C4-2B (cell line): ENCODE measurements around the gene NRAP.

Experiments
- H3K27ac ChIP-seq: fragments of 450-650 bp; 2 replicates; pipeline ENCODE4 v1.5.1; 2017
- ZFX ChIP-seq: fragments of 450-650 bp; IDR thresholded peaks from 2 replicates; pipeline ENCODE4 v1.6.1; 2017
- TF ChIP-seq, protein P1 (sequence below): fragments of 450-650 bp; conservative IDR thresholded peaks from 2 replicates; pipeline ENCODE4 v1.5.1; 2017; ENCODE audit warnings: mild to moderate bottlenecking

Gene NRAP

DNA sequence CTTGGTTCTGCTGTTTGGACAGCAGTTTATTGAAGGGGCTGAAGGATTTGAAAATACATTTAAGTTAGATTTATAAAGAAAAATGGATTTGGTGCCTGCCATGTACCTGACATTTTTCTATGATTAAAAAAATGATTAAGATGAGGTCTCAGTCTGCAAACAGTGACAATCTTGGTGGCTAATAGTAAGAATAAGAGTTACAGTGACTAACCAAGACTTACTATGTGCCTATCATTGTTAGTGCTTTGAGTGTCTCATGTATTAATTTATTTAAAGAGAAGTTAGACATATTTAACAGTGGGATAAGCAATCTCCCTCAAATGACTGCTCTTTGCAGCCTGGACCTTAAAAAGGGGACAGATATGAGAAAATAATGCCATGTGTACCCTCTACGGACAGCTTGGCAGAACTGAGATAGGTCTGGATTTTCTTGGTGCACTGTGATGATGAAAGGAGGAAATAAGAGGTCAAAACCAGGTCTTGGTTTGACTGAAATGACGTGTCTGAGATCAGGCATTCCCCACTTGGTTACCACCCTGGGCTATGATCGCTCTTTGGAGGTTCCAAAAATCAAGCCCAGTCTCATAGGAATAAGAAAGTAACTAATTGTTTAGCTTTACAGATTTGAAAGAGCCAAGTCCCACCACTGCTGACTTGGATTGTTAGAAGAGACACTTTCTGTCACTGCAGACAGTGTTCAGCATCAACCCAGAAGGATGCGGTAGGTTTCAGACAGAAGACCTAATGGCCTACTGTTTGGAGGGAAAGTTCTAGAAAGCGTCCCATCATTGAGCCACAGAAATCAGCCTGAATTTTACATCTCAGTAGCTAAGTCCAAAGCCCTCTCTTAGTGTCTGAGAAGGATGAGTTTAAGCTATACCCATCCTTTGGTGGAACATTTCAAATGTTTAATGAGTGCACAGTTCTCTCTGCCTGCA is 18.0 kb upstream of the NRAP start:
- H3K27ac ChIP-seq: no peak overlapping the region
- no peak for TF ChIP-seq ZFX
- TF ChIP-seq, protein P1, sequence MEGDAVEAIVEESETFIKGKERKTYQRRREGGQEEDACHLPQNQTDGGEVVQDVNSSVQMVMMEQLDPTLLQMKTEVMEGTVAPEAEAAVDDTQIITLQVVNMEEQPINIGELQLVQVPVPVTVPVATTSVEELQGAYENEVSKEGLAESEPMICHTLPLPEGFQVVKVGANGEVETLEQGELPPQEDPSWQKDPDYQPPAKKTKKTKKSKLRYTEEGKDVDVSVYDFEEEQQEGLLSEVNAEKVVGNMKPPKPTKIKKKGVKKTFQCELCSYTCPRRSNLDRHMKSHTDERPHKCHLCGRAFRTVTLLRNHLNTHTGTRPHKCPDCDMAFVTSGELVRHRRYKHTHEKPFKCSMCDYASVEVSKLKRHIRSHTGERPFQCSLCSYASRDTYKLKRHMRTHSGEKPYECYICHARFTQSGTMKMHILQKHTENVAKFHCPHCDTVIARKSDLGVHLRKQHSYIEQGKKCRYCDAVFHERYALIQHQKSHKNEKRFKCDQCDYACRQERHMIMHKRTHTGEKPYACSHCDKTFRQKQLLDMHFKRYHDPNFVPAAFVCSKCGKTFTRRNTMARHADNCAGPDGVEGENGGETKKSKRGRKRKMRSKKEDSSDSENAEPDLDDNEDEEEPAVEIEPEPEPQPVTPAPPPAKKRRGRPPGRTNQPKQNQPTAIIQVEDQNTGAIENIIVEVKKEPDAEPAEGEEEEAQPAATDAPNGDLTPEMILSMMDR: no peak

DNA sequence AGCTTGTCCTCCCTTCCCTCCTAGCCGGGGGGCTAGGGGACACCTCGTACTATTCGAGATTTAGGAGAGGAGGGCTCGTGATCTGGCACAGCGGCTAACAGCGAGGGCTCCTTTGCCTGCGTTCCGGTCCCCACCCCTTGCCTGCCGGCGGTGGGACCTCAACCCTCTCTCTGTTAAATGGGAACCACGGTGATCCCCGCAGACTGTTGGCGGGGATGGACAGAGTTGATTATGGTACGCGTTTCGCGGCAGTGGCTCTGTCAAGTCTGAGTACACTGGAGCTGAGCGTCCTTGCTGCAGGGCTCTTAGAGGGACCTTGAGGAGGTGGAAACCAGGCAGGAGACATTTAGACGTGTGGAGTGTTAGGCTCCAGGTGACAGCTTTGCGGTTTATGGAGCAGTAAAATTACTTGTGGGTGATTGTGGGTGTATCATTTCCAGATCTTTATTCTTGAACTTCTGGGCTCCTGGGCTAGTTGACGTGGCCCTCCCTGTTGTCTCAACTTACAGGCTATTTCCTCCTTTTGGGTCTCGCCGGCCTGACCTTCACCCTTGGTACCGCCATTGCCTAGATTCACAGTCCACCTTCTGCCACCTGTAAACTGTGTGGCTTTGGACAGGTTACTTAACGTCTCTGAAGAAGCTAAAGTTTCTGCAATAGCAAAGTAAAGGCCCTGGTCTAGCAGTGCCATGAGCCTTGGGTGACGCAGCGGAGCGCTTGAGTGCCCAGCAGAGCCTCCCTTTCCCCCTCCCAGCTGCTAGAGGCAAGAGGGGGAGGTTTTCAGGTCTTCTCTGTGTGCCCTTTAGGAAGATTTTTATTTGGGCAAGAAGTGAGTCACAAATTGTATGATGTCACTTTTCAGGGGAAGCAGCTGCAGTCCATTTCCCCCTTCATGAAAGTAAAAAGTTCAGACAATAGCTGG is 16.6 kb upstream of the NRAP start:
- peak overlapping the region; percentile 95 for H3K27ac ChIP-seq
- TF ChIP-seq, protein P1: no peak
- no peak for TF ChIP-seq ZFX

DNA sequence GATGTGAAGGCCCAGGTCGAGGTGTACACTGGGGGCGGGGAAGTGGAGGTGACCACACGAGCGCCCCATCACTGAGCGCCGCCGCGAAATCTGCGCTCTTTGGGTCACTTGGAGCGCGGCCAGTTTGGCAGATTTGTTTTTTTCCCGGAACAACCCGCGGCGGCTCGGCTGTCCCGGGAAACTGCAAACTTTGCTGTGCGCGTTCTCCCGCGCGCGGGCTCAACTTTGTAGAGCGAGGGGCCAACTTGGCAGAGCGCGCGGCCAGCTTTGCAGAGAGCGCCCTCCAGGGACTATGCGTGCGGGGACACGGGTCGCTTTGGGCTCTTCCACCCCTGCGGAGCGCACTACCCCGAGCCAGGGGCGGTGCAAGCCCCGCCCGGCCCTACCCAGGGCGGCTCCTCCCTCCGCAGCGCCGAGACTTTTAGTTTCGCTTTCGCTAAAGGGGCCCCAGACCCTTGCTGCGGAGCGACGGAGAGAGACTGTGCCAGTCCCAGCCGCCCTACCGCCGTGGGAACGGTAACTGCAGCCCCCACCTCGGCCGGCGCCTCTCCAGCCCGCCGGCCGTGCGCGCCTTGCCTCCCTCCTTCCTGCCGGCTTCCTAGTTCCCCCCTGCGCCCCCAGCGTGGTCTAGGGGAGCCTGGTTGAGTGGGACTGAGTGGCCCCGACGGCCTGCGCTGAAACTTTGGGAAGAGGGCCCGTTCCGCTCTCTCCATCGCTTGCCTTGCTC is 15.8 kb upstream of the NRAP start, which contains the start of gene CASP7:
Gene CASP7, plus strand, starts transcription at position 450 of the 727 bp plus-strand sequence. CDS start 17,582 bp downstream, outside the sequence.
- no peak for TF ChIP-seq ZFX
- TF ChIP-seq, protein P1: peak; percentile 54
- peak within 1 kb of the TSS; percentile 95 for H3K27ac ChIP-seq

DNA sequence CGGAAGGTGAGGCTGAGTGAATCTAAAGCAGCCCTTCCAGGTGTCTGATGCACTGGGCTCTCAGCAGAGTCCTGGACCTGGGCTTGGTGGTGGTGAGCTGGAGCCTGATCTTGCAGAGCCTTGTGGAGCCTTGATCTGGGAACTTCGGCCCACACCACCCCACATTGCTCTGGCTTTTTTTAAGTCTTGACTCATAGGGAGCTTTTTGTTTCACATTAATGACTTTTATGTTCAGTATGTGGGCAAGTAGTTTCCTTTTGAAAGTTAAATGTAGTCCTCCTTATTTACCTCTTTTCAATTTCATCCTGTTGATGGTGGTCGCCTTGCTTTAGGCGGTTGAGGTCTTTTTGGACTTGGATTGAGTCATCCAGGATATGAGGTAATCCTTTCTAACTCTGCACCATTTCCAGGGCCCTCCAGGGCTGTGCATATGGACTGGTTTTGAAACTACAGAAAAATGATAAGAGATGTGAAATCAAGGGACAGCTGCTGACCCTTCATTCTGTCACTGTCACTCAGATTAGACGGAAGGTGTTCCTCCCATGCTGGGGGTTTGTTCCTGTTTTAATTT is 2.9 kb upstream of the NRAP start:
- no peak overlapping the region for H3K27ac ChIP-seq

DNA sequence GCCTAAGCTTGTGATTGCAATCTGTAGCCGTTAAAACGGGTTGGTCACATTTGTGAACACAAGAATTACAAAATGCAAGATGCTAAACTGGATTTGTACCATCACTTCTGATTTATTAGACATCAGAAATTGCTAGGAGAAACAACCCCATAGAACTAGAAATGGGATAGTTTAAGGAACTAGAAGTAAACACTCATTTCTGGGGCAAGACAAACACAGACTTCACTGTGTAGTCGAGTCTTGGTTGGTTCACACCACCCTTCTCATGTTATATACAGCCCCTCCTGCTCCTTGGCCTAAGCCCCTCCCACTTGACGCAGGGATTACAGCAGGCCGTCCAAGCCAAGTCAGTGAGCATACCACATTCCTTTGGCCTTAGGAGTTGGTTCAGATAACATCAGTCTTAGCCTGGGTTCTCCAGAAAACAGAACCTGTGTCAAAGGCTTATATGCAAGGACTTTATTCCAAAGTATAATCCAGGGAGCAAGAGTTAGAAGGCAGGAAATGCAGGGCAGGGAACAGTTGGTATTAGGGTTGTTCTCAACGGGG is 2.0 kb upstream of the NRAP start:
- H3K27ac ChIP-seq: no peak overlapping the region
- TF ChIP-seq, protein P1: no peak
- TF ChIP-seq ZFX: no peak

More for the DNA sequence above, 2.9 kb upstream of the NRAP start:
- TF ChIP-seq ZFX: no peak
- TF ChIP-seq, protein P1: no peak

DNA sequence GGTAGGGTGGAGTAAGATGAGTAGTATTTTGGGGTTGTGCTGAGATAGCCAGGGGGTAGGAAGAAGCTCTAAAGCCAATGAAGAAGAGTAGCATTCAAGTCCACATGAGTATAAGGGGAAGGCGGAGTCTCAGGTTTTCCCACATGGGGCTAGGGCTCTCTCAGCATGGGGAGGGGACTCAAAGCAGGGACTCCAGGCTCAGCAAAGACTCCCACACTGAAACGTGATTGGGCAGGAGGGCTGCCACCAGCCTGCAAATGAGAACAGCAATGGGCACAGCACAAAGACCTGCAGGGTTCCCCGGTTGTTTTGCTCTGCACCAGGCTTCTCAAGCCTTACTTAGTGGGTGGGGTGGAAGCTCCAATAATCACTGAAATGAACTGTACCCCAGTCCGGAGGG is 1.5 kb upstream of the NRAP start:
- TF ChIP-seq ZFX: no peak
- TF ChIP-seq, protein P1: no peak
- no peak overlapping the region for H3K27ac ChIP-seq
